22Rv1 (cell line): ENCODE measurements around the gene EMILIN1.
"Not testable (repeated sequence)": the region's sequence is repeated elsewhere in the genome, so short reads cannot be mapped to it uniquely, and the experiment has no call there.

Experiments
- ZFX ChIP-seq: fragments of 450-650 bp; IDR thresholded peaks from 2 replicates; pipeline ENCODE4 v1.6.1; 2017; ENCODE audit warnings: antibody characterized with exemption, borderline replicate concordance
- TF ChIP-seq, protein P1 (sequence below): fragments of 450-650 bp; IDR thresholded peaks from 2 replicates; pipeline ENCODE4 v1.5.1; 2017; ENCODE audit warnings: mild to moderate bottlenecking

DNA sequence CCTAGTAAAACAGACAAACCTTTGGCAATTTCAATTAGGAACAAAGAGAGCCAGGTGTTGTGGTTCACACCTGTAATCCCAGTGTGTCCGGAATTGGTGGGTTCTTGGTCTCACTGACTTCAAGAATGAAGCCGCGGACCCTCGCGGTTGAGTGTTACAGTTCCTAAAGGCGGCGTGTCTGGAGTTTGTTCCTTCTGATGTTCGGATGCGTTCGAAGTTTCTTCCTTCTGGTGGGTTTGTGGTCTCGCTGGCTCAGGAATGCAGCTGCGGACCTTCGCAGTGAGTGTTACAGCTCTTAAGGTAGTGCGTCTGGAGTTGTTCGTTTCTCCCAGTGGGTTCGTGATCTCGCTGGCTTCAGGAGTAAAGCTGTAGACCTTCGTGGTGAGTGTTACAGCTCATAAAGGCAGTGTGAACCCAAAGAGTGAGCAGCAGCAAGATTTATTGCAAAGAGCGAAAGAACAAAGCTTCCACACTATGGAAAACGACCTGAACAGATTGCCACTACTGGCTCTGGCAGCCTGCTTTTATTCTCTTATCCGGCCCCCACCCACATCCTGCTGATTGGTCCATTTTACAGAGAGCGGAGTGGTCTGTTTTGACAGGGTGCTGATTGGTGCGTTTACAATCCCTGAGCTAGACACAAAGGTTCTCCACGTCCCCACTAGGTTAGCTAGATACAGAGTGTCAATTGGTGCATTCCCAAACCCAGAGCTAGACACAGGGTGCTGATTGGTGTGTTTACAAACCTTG lies 32.4 kb downstream of the EMILIN1 start:
- TF ChIP-seq, protein P1, sequence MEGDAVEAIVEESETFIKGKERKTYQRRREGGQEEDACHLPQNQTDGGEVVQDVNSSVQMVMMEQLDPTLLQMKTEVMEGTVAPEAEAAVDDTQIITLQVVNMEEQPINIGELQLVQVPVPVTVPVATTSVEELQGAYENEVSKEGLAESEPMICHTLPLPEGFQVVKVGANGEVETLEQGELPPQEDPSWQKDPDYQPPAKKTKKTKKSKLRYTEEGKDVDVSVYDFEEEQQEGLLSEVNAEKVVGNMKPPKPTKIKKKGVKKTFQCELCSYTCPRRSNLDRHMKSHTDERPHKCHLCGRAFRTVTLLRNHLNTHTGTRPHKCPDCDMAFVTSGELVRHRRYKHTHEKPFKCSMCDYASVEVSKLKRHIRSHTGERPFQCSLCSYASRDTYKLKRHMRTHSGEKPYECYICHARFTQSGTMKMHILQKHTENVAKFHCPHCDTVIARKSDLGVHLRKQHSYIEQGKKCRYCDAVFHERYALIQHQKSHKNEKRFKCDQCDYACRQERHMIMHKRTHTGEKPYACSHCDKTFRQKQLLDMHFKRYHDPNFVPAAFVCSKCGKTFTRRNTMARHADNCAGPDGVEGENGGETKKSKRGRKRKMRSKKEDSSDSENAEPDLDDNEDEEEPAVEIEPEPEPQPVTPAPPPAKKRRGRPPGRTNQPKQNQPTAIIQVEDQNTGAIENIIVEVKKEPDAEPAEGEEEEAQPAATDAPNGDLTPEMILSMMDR: not testable (repeated sequence)
- TF ChIP-seq ZFX: not testable (repeated sequence)
